K562 (cell line): ENCODE measurements around the gene CYB5D1. TPM values are rescaled to one million over a fixed set of nuclear protein-coding genes. Genes with fewer than 3 reads are reported as not detected.

ENCODE experiments used
- ATAC-seq: fragments of 200-7000 bp; cut with Tn5 transposase; 3 replicates; pipeline ENCODE4 v1.9.1; 2020; ENCODE audit warnings: moderate library complexity
- BruUV-seq: library from RNA; stranded (reverse); fragments of 400-500 nt; replicated peaks from 2 replicates; lab custom pipeline; 2021; lab: Mats Ljungman, UMichigan
- CTCF ChIA-PET: fragments of 300-600 bp; formaldehyde crosslinking; extraction: SDS; loops from one replicate; lab custom pipeline; 2021; ENCODE audit warnings: low intra/inter-chr PET ratio; lab: Yijun Ruan, JAX
- POLR2A ChIA-PET: fragments of 300-600, 350-650 bp; sonication (Branson Sonifier 250); formaldehyde crosslinking; extraction: SDS; loops from one replicate; lab custom pipeline; 2021; ENCODE audit warnings: antibody characterized with exemption, inconsistent platforms; lab: Yijun Ruan, JAX
- DNase-seq, 4 experiments: peaks; one replicate each; pipeline versions ENCODE4 v3.0.0 to v3.0.0-alpha.2; 2011 to 2018; ENCODE audit warnings: low spot score in 3 of 4, mixed read lengths in 3 of 4; ENCODE audit errors: extremely low read depth in 1 of 4
- FAIRE-seq: peaks from 2 replicates; lab custom pipeline; 2011; peaks lifted over from hg19 to GRCh38; lab: Jason Lieb, UNC
- H2AFZ ChIP-seq: 2 replicates; pipeline ENCODE4 v1.6.0; 2011; ENCODE audit warnings: low read depth, low read length, control low read depth, inconsistent platforms
- H3K27ac ChIP-seq: fragments of 200-600 bp; 3 replicates; pipeline ENCODE4 v1.8.0; 2011; ENCODE audit warnings: low read depth, mild to moderate bottlenecking, control low read depth, inconsistent platforms, low read length, moderate library complexity, mixed read lengths; ENCODE audit errors: extremely low read depth
- H3K27me3 ChIP-seq, 2 experiments: fragments of 300-600 bp in 1 of 2; 2 replicates in 1 of 2; 3 replicates in 1 of 2; pipeline versions ENCODE4 v1.6.0 to v1.8.0; 2011; ENCODE audit warnings: inconsistent platforms in 2 of 2, low read length in 2 of 2, mild to moderate bottlenecking in 1 of 2, mixed read lengths in 1 of 2, moderate library complexity in 1 of 2; ENCODE audit not compliant: control insufficient read depth in 2 of 2, insufficient read depth in 2 of 2
- H3K36me3 ChIP-seq: fragments of 300-600 bp; 3 replicates; pipeline ENCODE4 v1.8.0; 2011; ENCODE audit warnings: mild to moderate bottlenecking, low read length, inconsistent platforms; ENCODE audit not compliant: control insufficient read depth, insufficient read depth
- H3K4me1 ChIP-seq, 2 experiments: fragments of 200-600 bp in 1 of 2; replicated peaks in 1 of 2; 2 replicates in 1 of 2; 3 replicates in 1 of 2; pipeline versions ENCODE4 v1.5.1 to v1.8.0; 2011; ENCODE audit warnings: inconsistent platforms in 2 of 2, low read length in 2 of 2, mild to moderate bottlenecking in 1 of 2, mixed read lengths in 1 of 2, moderate library complexity in 1 of 2; ENCODE audit not compliant: control insufficient read depth in 2 of 2, insufficient read depth in 2 of 2
- H3K4me2 ChIP-seq: 2 replicates; pipeline ENCODE4 v1.6.1; 2011; ENCODE audit warnings: low read length, control low read depth, inconsistent platforms, mixed read lengths; ENCODE audit not compliant: insufficient read depth
- H3K4me3 ChIP-seq: fragments of 200-600 bp; sonication (generic), shearing (Covaris generic); 2 replicates; pipeline ENCODE4 v1.5.1; 2016; ENCODE audit warnings: control low read depth, inconsistent platforms
- H3K79me2 ChIP-seq: fragments of 200-600 bp; 3 replicates; pipeline ENCODE4 v1.8.0; 2011; ENCODE audit warnings: low read length, inconsistent platforms; ENCODE audit not compliant: control insufficient read depth, insufficient read depth
- H3K9ac ChIP-seq, 2 experiments: 2 replicates each; pipeline versions ENCODE4 v1.6.0 to v1.6.1; 2011; ENCODE audit warnings: low read depth in 2 of 2, low read length in 2 of 2, control low read depth in 1 of 2, inconsistent platforms in 1 of 2, mild to moderate bottlenecking in 1 of 2, mixed read lengths in 1 of 2; ENCODE audit not compliant: insufficient read depth in 1 of 2
- H3K9me1 ChIP-seq: one replicate; pipeline ENCODE4 v1.6.0; 2011; ENCODE audit warnings: inconsistent platforms, mild to moderate bottlenecking, low read length, moderate library complexity; ENCODE audit not compliant: control insufficient read depth, insufficient read depth
- H3K9me3 ChIP-seq: replicated peaks from 2 replicates; pipeline ENCODE4 v1.5.1; 2011; ENCODE audit warnings: low read depth, low read length, inconsistent platforms; ENCODE audit not compliant: control insufficient read depth, insufficient read depth
- H4K20me1 ChIP-seq: replicated peaks from 2 replicates; pipeline ENCODE4 v1.6.1; 2011; ENCODE audit warnings: low read length, inconsistent platforms, mixed read lengths; ENCODE audit not compliant: control insufficient read depth, insufficient read depth
- MGA ChIP-seq: fragments of 450-650 bp; IDR thresholded peaks from 2 replicates; pipeline ENCODE4 v1.6.1; 2016; ENCODE audit warnings: mild to moderate bottlenecking, moderate library complexity
- MYC ChIP-seq, 2 experiments: fragments of 250-450 bp in 1 of 2; sonication (Bioruptor Pico) in 1 of 2; IDR thresholded peaks; 2 replicates each; pipeline versions ENCODE4 v1.5.1 to v1.6.1; 2012 to 2021; ENCODE audit warnings: low read depth in 2 of 2, borderline replicate concordance in 1 of 2, improper control_type of control experiment in 1 of 2, low read length in 1 of 2, mild to moderate bottlenecking in 1 of 2, moderate library complexity in 1 of 2
- NR0B1 ChIP-seq: fragments of 450-650 bp; IDR thresholded peaks from one replicate; pipeline ENCODE4 v1.6.1; 2018; ENCODE audit warnings: mild to moderate bottlenecking, moderate library complexity; ENCODE audit not compliant: partially characterized antibody
- SMC3 ChIP-seq: conservative IDR thresholded peaks from 2 replicates; pipeline ENCODE4 v1.6.1; 2011; ENCODE audit warnings: low read depth, low read length, improper control_type of control experiment; ENCODE audit not compliant: insufficient read depth
- ZKSCAN3 ChIP-seq: fragments of 250-450 bp; sonication (Bioruptor Pico); IDR thresholded peaks from 2 replicates; pipeline ENCODE4 v1.4.0; 2020
- ZNF696 ChIP-seq: fragments of 250-450 bp; sonication (Bioruptor Pico); conservative IDR thresholded peaks from 2 replicates; pipeline ENCODE4 v1.4.0; 2020; ENCODE audit warnings: mild to moderate bottlenecking, moderate library complexity
- WGBS: fragments of 100-300 bp; shearing (Covaris generic); methylation state at CpG from one replicate; pipeline ENCODE4 v1.1.6; 2016; ENCODE audit warnings: low coverage, mixed read lengths; ENCODE audit not compliant: insufficient coverage; ENCODE audit errors: missing lambda C conversion rate; 5-methylcytosine and 5-hydroxymethylcytosine counted together
- in situ Hi-C: fragments of 300-500 bp; cut with MboI; formaldehyde crosslinking; loops from 4 replicates; pipeline ENCODE4 v1.15.0; 2018; ENCODE audit warnings: inconsistent platforms, mixed read lengths
- intact Hi-C: fragments of 100-400 bp; cut with micrococcal nuclease; formaldehyde crosslinking; loops from 2 replicates; pipeline ENCODE4 v1.14.2; 2022
- polyA plus RNA-seq, 8 experiments: library from polyadenylated mRNA; depleted of rRNA in 4 of 8; stranded (reverse) in 5 of 8; unstranded in 3 of 8; fragments of >200 nt; fragmentation: Nextera tagmentation in 2 of 8; fragmentation: Illumina TruSeq in 1 of 8; extraction: Ambion mirVana in 2 of 8; extraction: Trizol in 1 of 8; gene quantifications; 2 replicates each; pipeline versions ENCODE4 v1.2.1 to v1.2.3, GENCODE V29; 2011 to 2014; ENCODE audit warnings: inconsistent platforms in 1 of 8, missing spikeins in 1 of 8
- total RNA-seq, 7 experiments: library from RNA; depleted of rRNA in 6 of 7; stranded (reverse); fragments of >200 nt in 6 of 7; fragmentation: Illumina TruSeq in 2 of 7; extraction: Trizol in 2 of 7; gene quantifications; 2 replicates each; pipeline versions ENCODE4 v1.2.1 to v1.2.3, GENCODE V29; 2011 to 2021; ENCODE audit warnings: low replicate concordance in 1 of 7
- TF ChIP-seq, protein P1 (sequence below): sonication (generic); formaldehyde crosslinking; IDR thresholded peaks from 2 replicates; pipeline ENCODE4 v1.8.0; 2022; ENCODE audit warnings: missing genetic modification reagents, mild to moderate bottlenecking, moderate library complexity, borderline replicate concordance

CYB5D1 gene
- total and polyA plus RNA-seq, 9 of the 15 experiments (the other 6 are each of a cell fraction or from before 2014, with no cell fraction given), result 2.4 to 7.9 (median 5.7) TPM

GRCh38 chr17:7867881-7868329 lies 10.1 kb downstream of the CYB5D1 start:
- no TSS peak for BruUV-seq
- no peak overlapping the region for H3K4me2 ChIP-seq
- DNase-seq (no peak), ATAC-seq (no peak), FAIRE-seq (no peak)
- H3K79me2 ChIP-seq, result no peaks in the 10 kb centered on the region; the same call in 2 of the 3 replicates
- intact Hi-C loops (no loop called here), in situ Hi-C loops (no loop called here)
- no peaks in the 10 kb centered on the region; a peak in 1 of 5 replicates for H3K4me1 ChIP-seq
- no peaks in the 10 kb centered on the region for H3K9me1 ChIP-seq
- no peak overlapping the region for H3K9ac ChIP-seq
- ChIA-PET CTCF (no interaction called here), POLR2A (no interaction called here)
- no peaks in the 10 kb centered on the region for H3K9me3 ChIP-seq
- no peak overlapping the region for H3K27ac ChIP-seq
- no peaks in the 10 kb centered on the region for H3K27me3 ChIP-seq
- TF ChIP-seq, protein P1, sequence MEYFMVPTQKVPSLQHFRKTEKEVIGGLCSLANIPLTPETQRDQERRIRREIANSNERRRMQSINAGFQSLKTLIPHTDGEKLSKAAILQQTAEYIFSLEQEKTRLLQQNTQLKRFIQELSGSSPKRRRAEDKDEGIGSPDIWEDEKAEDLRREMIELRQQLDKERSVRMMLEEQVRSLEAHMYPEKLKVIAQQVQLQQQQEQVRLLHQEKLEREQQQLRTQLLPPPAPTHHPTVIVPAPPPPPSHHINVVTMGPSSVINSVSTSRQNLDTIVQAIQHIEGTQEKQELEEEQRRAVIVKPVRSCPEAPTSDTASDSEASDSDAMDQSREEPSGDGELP (CRISPR knock-in tag), result no peak
- no peak for TF ChIP-seq SMC3
- no peak for TF ChIP-seq NR0B1
- TF ChIP-seq MGA, result no peak
- no peak for TF ChIP-seq MYC (IDR thresholded peaks at IDR 0.05; ENCODE audit: low read depth, low read length)
- TF ChIP-seq MYC (CRISPR knock-in tag; IDR thresholded peaks at IDR 0.05; ENCODE audit: borderline replicate concordance, low read depth), result no peak
- TF ChIP-seq ZKSCAN3 (CRISPR knock-in tag), result no peak
- TF ChIP-seq ZNF696, result no peak
- no peaks in the 10 kb centered on the region for H4K20me1 ChIP-seq
- 72% methylated on average over 3 of the region's 5 CpGs for WGBS
- no peak overlapping the region for H3K4me3 ChIP-seq
- H3K36me3 ChIP-seq, result peaks cover 20% of the 10 kb centered on the region; the same call in 1 of the 3 replicates
- no peak overlapping the region for H2AFZ ChIP-seq
